Natural killer cell (primary cell): ENCODE measurements around the gene CPLX4. TPM values are rescaled to one million over a fixed set of nuclear protein-coding genes. Genes with fewer than 3 reads are reported as not detected.

Experiments used
- ATAC-seq, 3 donors: fragments of 150-1000 bp in 2 of 3; fragments of 200-7000 bp in 1 of 3; cut with Tn5 transposase; 1 replicate in 1 of 3; 2 replicates in 2 of 3; pipeline ENCODE4 v1.10.0; 2021; ENCODE audit warnings: mild to moderate bottlenecking in 2 of 3, moderate library complexity in 2 of 3
- DNase-seq, 2 donors: peaks; one replicate each; pipeline versions ENCODE4 v3.0.0 to v3.0.0-alpha.2; 2013 to 2021; ENCODE audit warnings: mixed read lengths in 1 of 2
- H3K27ac ChIP-seq: one replicate; pipeline ENCODE4 v1.5.1; 2013; ENCODE audit warnings: mild to moderate bottlenecking, low read length
- H3K27me3 ChIP-seq: one replicate; pipeline ENCODE4 v1.6.1; 2013; ENCODE audit warnings: low read length; ENCODE audit not compliant: control insufficient read depth, insufficient read depth
- H3K36me3 ChIP-seq: one replicate; pipeline ENCODE4 v1.6.1; 2013; ENCODE audit warnings: low read length; ENCODE audit not compliant: control insufficient read depth, insufficient read depth
- H3K4me1 ChIP-seq: one replicate; pipeline ENCODE4 v1.6.1; 2013; ENCODE audit warnings: low read length; ENCODE audit not compliant: control insufficient read depth, insufficient read depth
- H3K4me3 ChIP-seq: one replicate; pipeline ENCODE4 v1.5.1; 2013; ENCODE audit warnings: low read length
- H3K9me3 ChIP-seq: one replicate; pipeline ENCODE4 v1.6.1; 2013; ENCODE audit warnings: low read length; ENCODE audit not compliant: control insufficient read depth, insufficient read depth
- H3K27ac Mint-ChIP-seq, 2 donors: one replicate each; pipeline ENCODE4 v1.8.0; 2022; ENCODE audit warnings: mild to moderate bottlenecking in 2 of 2, mixed read lengths in 2 of 2, moderate library complexity in 1 of 2
- H3K27me3 Mint-ChIP-seq, 2 donors: one replicate each; pipeline ENCODE4 v1.8.0; 2022; ENCODE audit warnings: low read depth in 2 of 2, mixed read lengths in 2 of 2
- H3K36me3 Mint-ChIP-seq: one replicate; pipeline ENCODE4 v1.8.0; 2022; ENCODE audit warnings: mixed read lengths
- H3K4me1 Mint-ChIP-seq, 2 donors: one replicate each; pipeline ENCODE4 v1.8.0; 2022; ENCODE audit warnings: mixed read lengths in 2 of 2
- H3K4me3 Mint-ChIP-seq: one replicate; pipeline ENCODE4 v1.8.0; 2022; ENCODE audit warnings: mild to moderate bottlenecking, moderate library complexity, mixed read lengths
- H3K9me3 Mint-ChIP-seq, 2 donors: one replicate each; pipeline ENCODE4 v1.8.0; 2022; ENCODE audit warnings: mixed read lengths in 2 of 2
- CTCF ChIP-seq: fragments of 200-600 bp; IDR thresholded peaks from one replicate; pipeline ENCODE4 v1.8.0; 2022; ENCODE audit warnings: antibody characterized with exemption
- WGBS: methylation state at CpG from one replicate; pipeline ENCODE4 v1.1.7; 2013; ENCODE audit warnings: missing lambda C conversion rate; ENCODE audit not compliant: insufficient coverage; 5-methylcytosine and 5-hydroxymethylcytosine counted together
- intact Hi-C: fragments of 100-400 bp; cut with micrococcal nuclease; formaldehyde crosslinking; loops from one replicate; pipeline ENCODE4 v1.14.2; 2022
- total RNA-seq, 4 donors: library from RNA; stranded (reverse); fragments of 120-200 nt in 1 of 4; gene quantifications; one replicate each; pipeline versions ENCODE4 v1.2.3 to v1.2.4, GENCODE V29; 2013 to 2022

CPLX4 gene
- total RNA-seq, 3 donors from 2014 or later (not counting 1 experiment from before 2014, with no cell fraction given), result not detected

- no peak overlapping the region for H3K27ac ChIP-seq
- 99% methylated on average over 4 of the region's 4 CpGs for WGBS
- H3K9me3 ChIP-seq, result no peaks in the 10 kb centered on the region
- DNase-seq, result no peak
- H3K36me3 ChIP-seq, result peaks cover 60% of the 10 kb centered on the region
- no peaks in the 10 kb centered on the region for H3K27me3 ChIP-seq
- Mint-ChIP-seq H3K4me1 (peaks cover 17 to 36% of the 10 kb centered on the region in 2 donors), H3K4me3 (no peak overlapping the region), H3K9me3 (peaks cover 5% of the 10 kb centered on the region in 2 donors), H3K36me3 (peaks cover 63% of the 10 kb centered on the region), H3K27me3 (no peaks in the 10 kb centered on the region), H3K27ac (no peak overlapping the region)
- H3K4me1 ChIP-seq, result no peaks in the 10 kb centered on the region
- no peak for TF ChIP-seq CTCF
- ATAC-seq, result no peak
- H3K4me3 ChIP-seq, result no peak overlapping the region
- intact Hi-C loops, result no loop called here
These were observed 27.1 kb upstream of the CPLX4 start for GRCh38 chr18:59345556-59345955.

DNA sequence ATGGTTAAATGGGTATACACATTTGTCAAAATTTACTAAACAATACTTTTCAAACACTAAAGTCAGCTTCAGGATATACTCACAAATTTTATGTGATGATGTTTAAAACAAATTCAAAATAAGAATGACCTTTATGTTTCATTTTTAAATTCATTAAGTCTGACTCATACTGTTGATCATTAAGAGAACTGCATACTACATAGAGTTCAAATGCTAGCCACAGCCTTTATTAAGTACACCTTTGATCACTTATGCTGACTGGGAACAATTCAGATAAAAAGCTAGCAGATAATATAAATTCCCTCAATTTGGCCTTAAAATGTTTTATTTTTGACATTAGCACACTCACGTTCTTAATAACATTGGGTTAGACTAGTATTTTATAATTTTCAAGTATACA lies 26.5 kb upstream of the CPLX4 start:
- no peak for TF ChIP-seq CTCF
- Mint-ChIP-seq H3K27me3 (no peaks in the 10 kb centered on the region), H3K27ac (no peak overlapping the region), H3K4me3 (no peak overlapping the region), H3K9me3 (peaks cover 7% of the 10 kb centered on the region in 2 donors), H3K36me3 (peaks cover 68% of the 10 kb centered on the region), H3K4me1 (peaks cover 17 to 36% of the 10 kb centered on the region in 2 donors)
- Histone ChIP-seq H3K4me3 (no peak overlapping the region), H3K9me3 (peaks cover under 1% of the 10 kb centered on the region), H3K27me3 (no peaks in the 10 kb centered on the region), H3K4me1 (no peaks in the 10 kb centered on the region), H3K27ac (no peak overlapping the region), H3K36me3 (peaks cover 63% of the 10 kb centered on the region)
- ATAC-seq, result no peak
- no peak for DNase-seq
- intact Hi-C loops, result no loop called here
- WGBS, result no CpG with 5 or more reads among the region's 1 CpG

GRCh38 chr18:59343926-59344325 lies 25.5 kb upstream of the CPLX4 start:
- Mint-ChIP-seq H3K36me3 (peaks cover 66% of the 10 kb centered on the region), H3K9me3 (peaks cover 7% of the 10 kb centered on the region in 2 donors), H3K4me1 (peaks cover 17 to 36% of the 10 kb centered on the region in 2 donors), H3K4me3 (no peak overlapping the region), H3K27me3 (no peaks in the 10 kb centered on the region), H3K27ac (no peak overlapping the region)
- H3K27me3 ChIP-seq, result no peaks in the 10 kb centered on the region
- ATAC-seq (no peak), DNase-seq (no peak)
- intact Hi-C loops, result no loop called here
- H3K9me3 ChIP-seq, result peaks cover 6% of the 10 kb centered on the region
- no peak for TF ChIP-seq CTCF
- H3K4me3 ChIP-seq, result no peak overlapping the region
- H3K36me3 ChIP-seq, result peaks cover 63% of the 10 kb centered on the region
- no peak overlapping the region for H3K27ac ChIP-seq
- 100% methylated on average over 1 of the region's 2 CpGs for WGBS
- H3K4me1 ChIP-seq, result no peaks in the 10 kb centered on the region

GRCh38 chr18:59340817-59341216 lies 22.4 kb upstream of the CPLX4 start:
- no peak overlapping the region for H3K4me3 ChIP-seq
- H3K4me1 ChIP-seq, result no peaks in the 10 kb centered on the region
- Mint-ChIP-seq H3K4me1 (peaks cover 17 to 36% of the 10 kb centered on the region in 2 donors), H3K27me3 (no peaks in the 10 kb centered on the region), H3K4me3 (no peak overlapping the region), H3K9me3 (peaks cover 7% of the 10 kb centered on the region in 2 donors), H3K36me3 (peaks cover 67% of the 10 kb centered on the region), H3K27ac (no peak overlapping the region)
- no peak overlapping the region for H3K27ac ChIP-seq
- H3K36me3 ChIP-seq, result peaks cover 68% of the 10 kb centered on the region
- intact Hi-C loops, result no loop called here
- H3K27me3 ChIP-seq, result no peaks in the 10 kb centered on the region
- H3K9me3 ChIP-seq, result peaks cover 6% of the 10 kb centered on the region
- DNase-seq (no peak), ATAC-seq (no peak)
- no peak for TF ChIP-seq CTCF
